Umbilical cord (tissue), 2 donors: ENCODE measurements around the gene ARVCF. TPM values are rescaled to one million over a fixed set of nuclear protein-coding genes. Genes with fewer than 3 reads are reported as not detected.
A peak's percentile ranks its signal among the peaks of the same experiment; 100 is the strongest.

Experiments used
- DNase-seq: peaks from one replicate; pipeline ENCODE4 v3.0.0-alpha.2; 2015; ENCODE audit warnings: low spot score
- total RNA-seq: library from RNA; depleted of rRNA; stranded (reverse); fragments of >200 nt; gene quantifications from one replicate; pipeline ENCODE4 v1.2.3, GENCODE V29; 2014; ENCODE audit warnings: low replicate concordance; ENCODE audit not compliant: insufficient read depth

The ARVCF gene, protein sequence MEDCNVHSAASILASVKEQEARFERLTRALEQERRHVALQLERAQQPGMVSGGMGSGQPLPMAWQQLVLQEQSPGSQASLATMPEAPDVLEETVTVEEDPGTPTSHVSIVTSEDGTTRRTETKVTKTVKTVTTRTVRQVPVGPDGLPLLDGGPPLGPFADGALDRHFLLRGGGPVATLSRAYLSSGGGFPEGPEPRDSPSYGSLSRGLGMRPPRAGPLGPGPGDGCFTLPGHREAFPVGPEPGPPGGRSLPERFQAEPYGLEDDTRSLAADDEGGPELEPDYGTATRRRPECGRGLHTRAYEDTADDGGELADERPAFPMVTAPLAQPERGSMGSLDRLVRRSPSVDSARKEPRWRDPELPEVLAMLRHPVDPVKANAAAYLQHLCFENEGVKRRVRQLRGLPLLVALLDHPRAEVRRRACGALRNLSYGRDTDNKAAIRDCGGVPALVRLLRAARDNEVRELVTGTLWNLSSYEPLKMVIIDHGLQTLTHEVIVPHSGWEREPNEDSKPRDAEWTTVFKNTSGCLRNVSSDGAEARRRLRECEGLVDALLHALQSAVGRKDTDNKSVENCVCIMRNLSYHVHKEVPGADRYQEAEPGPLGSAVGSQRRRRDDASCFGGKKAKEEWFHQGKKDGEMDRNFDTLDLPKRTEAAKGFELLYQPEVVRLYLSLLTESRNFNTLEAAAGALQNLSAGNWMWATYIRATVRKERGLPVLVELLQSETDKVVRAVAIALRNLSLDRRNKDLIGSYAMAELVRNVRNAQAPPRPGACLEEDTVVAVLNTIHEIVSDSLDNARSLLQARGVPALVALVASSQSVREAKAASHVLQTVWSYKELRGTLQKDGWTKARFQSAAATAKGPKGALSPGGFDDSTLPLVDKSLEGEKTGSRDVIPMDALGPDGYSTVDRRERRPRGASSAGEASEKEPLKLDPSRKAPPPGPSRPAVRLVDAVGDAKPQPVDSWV
- 35.4 TPM for total RNA-seq

DNA sequence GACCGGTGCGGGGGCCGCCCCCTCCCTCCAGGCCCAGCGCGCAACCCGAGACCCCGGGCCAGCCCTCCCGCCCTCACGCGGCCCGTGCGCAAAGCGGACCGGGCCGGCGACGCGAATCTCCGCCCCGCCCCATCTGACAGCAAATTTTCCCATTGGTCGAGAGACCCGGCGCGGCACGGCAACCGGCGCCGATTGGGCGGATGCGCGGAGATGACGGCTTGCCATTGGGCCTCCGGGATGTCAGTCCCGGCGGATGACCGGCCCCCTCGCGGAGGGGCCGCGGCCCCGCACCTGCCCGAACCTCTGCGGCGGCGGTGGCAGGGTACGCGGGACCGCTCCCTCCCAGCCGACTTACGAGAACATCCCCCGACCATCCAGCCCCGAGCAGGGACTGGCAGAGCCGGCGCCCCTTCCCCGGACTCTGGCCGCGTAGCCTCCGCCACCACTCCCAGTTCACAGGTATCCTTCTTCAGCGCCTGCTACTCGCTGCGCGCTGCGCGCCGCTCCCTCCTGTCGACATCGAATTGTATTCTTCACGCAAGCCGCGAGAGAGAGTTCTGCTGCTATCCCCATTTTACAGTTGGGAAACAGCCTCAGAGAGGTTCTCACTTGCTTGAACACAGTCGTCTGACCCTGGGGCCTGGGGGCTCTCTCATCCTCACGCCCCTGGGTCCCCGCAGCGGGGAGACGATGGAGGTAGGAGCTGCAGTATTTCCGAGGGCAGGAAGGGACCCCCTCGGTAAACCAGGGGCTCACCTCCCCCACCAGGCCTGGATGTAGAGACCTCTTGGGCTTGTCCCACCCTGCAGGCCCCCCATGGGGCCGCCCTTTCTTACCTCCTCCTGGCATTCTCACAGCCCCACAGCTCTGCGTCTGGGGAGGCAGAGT, at the start of gene ARVCF:
ARVCF (minus strand) TSS at position 90 of the 888 bp plus-strand sequence. CDS start 26,029 bp downstream, outside the sequence.
- peak; percentile 85 for DNase-seq

DNA sequence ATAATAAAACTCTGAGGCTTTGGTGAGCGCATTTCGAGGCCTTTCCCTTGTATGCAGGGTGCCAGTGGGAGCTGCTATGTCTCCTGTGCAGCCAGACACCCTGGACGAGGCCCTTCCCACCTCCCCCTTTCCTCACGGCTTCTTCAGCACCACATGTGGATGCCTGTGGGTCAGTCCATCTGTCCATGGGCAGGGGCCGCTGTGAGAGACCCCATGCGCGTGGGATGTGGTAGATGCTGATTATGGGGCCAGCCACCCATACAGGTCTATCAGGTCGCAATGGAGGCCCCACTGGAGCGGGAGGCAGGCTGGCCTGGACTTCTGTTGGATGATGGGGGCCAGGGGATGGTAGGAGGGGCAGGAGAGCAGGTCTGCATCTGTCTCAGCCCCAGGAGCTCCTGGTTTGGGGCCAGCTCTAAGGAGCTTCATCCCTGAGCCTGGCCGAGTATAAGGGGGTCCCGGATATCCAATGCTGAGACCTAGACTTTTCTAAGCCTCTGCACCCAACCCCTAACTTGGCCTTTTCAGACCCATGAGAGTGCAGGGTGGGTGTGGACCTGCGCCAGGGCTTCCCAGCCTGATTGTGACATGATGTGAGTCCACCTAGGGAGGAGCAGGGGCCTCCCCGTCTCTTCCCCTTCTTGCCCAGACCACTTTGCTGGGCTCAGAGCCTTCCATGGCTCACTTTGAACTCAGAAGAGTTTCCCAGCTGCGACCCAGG, 49.4 kb upstream of the ARVCF start:
- no peak for DNase-seq

DNA sequence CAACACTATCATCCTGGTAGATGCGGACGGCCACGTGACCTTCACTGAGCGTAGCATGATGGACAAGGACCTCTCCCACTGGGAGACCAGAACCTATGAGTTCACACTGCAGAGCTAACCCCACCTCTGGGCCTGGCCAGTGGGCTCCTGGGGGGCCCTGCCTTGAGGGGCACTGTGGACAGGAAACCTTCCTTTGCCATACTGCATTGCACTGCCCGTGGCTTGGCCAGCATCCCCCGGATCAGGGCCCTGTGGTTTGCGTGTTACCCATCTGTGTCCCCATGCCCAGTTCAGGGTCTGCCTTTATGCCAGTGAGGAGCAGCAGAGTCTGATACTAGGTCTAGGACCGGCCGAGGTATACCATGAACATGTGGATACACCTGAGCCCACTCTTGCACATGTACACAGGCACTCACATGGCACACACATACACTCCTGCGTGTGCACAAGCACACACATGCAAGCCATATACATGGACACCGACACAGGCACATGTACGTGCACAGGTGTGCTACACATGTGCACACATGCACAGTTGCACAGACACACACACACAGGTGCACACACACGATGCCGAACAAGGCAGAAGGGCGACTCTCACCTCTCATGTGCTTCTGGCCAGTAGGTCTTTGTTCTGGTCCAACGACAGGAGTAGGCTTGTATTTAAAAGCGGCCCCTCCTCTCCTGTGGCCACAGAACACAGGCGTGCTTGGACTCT, 48.1 kb upstream of the ARVCF start:
- DNase-seq = no peak

DNA sequence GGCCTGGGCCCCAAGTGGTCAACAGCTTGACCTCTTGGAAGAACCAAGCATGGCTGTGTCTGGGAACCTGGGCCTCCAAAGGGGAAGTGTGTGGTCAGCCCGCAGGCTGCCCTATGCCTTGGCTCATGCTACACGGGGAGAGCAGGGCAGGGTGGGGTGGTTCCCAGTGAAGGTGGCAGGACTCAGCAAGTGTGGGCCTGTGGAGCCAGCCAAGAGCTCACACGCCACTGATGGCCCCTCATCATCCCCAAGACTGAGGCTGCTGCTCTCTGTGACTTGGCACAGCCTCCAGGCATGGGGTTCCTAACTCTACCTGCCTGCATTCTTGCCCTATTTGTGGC, 47.5 kb upstream of the ARVCF start:
- no peak for DNase-seq

DNA sequence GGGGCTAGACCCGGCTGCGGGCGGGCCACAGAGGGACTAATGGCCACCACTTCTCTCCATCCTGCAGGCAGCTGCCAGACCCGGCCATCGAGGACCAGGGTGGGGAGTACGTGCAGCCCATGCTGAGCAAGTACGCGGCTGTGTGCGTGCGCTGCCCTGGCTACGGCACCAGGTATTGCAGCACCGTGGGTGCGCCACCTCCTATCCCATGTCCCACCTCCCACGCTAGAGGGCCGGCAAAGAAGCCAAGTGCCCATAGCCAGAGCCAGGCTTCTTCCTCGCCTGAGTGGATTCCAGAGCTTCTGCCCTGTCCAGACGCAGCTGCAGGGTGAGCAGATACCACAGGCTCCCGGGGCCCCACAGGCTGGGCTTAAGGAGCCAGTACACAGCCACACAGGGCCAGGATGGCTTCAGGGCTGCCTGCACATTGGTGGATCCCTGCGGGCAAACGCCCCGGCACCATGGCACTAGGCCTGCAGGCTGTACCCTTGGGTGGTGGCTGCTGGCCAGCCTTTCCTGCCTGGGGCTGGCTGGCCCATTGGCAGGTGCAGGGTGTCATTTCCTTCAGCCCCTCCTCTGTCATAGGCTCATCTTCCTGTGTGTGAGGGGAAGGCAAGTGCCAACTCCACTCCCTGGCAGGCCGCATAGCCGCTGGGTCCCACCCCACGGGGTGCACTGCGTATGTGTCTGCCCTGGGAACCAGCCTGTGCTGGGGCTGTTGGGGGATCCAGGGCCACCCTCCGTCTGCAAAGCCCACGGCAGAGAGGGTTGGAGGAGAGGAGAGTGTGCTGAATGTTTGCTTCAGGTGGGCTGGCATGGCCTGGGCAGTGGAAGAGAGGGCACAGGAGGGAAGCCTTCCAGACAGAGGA, 46.9 kb upstream of the ARVCF start:
- DNase-seq = no peak

DNA sequence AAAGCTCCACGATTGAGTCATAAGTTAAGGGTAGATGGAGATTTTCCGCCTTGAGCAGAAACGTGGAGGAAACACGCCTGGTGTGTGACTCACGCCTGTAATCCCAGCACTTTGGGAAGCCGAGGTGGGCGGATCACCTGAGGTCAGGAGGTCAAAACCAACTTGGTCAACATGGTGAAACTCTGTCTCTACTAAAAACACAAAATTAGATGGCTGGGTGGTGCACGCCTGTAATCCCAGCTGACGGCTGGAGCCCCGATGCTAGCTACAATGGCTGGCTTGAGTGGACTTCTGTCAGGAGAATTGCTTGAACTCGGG, 46.1 kb upstream of the ARVCF start:
- DNase-seq = no peak

DNA sequence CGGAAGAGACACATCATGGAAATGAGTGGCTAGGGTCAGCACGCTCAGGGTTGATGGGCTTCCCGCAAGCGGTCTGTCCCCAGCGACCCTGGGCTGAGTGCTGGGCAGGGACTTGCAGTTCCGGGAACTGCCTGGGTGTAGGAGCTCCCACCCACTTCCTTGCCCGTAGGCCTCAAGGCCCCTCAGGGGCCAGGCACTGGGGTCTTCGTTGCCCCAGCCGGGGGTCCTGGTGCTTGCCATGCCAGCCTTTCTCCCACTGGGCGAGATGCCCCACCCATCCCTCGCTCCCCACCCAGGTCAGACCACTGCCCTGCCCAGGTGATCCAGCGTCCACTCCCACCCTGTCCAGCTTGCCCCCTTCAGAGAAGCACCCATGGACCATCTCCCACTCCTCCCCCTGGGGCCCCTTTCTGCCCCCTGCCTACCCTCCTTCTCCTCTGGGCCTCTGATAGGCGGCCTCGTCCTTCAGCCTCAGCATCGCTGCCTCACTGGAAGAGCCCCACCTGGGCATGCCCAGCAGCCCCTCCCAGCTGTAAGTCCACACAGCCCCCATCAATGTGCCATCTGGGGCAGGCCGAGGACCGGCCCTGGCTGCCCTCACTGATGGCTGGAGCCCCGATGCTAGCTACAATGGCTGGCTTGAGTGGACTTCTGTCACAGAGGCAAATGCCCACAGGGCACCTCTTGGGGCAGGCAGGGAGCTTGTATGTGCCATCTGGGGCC, 45.6 kb upstream of the ARVCF start:
- DNase-seq = no peak

DNA sequence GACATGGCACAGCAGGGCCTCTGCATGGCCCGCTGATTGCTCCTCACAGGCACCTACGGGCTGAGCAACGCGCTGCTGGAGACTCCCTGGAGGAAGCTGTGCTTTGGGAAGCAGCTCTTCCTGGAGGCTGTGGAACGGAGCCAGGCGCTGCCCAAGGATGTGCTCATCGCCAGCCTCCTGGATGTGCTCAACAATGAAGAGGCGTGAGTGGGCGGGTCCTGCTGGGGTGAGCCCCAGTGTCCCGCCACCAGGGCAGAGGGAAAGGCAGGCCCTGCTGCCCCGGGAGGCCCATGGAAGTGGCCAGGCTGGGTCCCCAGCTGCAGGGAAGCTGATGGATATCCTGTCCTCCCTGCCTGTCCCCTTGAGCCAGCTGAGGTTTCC, 44.8 kb upstream of the ARVCF start:
- no peak for DNase-seq

DNA sequence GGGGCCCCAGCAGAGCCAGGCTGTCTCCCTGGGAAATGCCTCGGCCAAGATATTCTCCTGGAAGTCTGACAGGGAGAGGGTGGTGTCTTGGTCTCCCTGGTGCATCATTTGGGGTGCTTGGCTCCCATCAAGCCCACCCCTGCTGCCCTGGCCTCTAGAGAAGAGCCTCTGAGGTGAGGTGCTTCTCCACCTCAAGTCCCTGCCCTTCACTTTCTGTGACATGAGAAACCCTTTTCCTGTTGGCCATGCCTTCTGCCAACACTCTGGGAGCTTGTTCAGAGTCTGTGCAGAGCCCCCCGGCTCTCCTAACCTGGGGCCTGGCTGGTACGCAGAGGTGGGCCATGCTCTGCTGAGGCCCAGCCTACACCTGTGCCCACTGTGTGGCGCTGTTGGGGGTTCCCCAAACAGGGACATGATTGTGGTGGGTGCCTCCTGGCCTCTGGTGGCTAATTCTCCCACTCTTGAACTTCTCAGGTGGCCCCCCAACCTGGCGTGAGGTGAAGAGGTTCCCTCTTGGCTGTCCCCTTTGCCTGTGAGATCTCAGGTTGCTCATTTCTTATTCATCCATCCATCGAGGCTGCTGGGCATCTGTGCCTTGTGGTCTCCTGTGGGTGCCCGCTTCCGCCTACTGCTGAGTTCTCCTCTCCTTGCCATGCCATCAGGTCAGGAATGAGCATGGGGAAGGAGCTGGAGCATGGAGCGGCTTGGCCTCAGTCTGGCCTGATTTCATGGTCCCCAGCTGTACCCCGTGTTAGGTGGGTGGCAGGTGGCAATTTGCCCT, 44.3 kb upstream of the ARVCF start:
- no peak for DNase-seq

DNA sequence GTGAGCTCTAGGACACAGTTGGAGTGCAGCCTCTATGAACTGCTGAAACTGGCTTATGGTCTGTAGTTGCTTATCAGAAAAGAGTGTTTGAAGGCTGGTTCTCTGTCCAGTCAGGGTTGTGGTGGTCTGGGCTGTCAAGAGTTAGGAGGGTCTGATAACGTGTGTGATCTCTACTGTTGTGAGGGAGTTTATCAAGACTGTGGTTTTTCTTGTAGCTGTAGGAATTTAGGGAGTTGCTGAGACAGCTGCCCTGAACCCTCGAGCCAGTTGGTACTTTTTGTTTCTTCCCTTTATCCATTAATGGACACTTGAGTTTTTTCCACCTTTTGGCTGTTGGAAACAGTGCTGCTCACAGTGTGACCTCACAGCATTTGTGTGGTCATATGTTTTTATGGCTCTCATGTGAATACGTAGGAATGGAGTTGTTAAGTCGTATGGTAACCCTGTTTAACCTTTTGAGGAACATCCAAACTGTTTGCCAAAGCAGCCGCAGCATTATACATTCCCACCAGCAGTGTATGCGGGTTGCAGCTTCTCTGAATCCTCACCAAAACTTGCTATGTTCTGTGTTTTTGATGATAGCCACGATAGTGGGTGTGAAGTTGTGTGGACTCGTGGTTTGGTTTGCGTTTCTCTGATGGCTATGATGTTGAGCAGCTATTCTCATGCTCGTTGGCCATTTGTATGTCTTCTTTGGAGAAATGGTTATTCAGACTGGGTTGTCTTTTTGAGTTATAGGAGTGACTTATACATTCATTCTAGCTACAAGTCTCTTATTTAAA, 42.6 kb upstream of the ARVCF start:
- no peak for DNase-seq

DNA sequence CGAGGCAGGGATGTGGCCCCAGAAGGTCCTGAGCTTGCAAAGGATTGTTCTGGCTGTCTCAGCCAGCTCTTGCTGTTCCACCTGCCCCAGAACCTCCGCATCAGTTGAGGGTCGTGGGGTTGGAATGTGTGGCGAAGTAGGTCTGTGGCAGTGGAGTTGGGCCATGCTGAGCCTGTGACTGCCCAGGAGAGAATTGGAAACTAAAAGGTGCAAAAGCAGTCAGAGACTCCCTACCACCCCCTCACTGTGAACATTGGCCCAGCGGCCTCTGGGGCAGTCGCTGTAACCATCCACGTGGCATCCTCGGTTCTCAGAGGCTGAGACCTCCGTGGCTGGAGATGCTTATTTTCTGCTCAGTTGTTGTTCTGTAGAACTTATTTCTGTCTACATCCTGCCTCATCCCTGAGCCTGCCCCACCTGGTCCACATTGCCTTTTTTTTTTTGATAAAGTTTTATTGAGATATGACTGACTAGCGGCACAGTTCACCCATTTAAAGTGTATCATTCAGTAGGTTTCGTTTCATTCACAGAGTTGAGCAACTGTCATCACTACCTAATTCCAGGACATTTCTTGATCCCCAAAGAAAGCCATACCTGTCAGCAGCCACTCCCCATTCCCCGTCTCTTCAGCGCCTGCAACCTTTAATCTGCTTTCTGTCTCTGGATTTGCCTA, 41.1 kb upstream of the ARVCF start:
- DNase-seq = no peak

DNA sequence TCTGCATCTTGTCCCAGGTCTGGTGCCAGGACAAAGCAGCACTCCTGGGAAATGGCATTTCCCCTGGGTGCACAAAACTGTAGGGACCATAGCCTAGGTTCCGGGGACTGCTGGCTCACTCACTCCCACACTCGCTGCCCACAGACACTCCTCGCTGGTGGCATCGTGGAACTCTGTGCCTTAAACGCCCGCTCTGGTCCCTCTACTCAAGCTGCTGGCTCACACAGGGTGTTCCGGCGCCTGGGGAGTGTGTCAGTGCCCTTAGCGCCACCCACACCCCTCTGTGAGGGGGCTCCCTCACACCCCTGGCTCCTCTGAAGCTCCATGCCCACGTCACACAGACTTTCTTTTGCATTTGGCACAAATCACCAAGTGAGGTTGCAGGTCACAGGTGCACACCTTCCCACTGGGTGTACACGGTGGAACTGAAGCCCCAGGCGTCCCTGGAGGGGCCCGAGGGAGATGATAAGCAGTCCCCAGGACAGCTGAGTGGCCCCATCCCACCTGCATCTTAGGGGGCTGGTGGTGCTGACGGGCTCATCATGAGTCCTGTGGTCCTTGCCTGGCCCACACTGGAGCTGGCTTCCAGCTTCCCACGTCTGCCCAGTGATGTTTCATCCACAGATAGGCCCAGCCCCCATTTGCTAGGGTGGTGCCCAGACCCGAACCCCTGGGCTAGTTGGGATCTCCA, 40.2 kb upstream of the ARVCF start:
- no peak for DNase-seq

DNA sequence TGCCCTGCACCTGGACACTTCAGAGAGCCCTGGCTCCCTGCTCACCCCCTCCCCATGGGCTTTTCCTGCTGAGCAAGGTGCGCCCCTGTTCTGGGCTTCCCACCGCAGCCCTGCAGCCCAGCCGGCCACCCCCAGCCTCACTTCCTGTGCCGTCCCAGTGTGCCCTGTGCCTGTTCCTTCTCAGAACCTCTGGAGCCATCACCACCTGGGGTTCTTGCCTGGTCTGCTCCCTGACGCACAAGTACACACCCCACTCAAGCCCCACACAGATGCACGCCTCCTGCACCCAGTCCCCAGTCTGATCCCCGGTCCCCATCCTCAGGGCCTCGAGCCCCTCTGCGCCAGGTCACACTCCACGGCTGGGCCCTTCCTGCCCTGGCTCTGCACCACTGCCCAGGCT, 39.5 kb upstream of the ARVCF start:
- no peak for DNase-seq

DNA sequence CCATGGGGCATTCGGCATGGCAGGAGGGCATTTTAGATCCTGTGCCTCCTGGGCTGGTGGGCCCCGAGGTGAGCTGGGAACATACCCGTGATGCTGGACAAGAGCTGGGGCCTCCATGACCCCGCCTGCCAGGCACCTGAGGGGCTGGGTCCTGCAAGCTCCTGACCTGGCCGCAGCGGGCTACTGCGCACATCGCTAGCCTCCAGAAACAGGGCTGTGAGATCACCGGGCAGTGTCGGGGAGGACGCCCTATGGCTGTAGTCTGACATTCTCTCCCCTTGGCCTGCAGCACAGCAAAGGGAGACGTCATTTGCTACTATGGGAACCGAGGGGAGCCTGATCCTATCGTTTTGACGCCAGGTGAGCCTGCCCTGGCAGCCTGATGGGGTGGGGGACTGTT, 39.0 kb upstream of the ARVCF start:
- DNase-seq = no peak

DNA sequence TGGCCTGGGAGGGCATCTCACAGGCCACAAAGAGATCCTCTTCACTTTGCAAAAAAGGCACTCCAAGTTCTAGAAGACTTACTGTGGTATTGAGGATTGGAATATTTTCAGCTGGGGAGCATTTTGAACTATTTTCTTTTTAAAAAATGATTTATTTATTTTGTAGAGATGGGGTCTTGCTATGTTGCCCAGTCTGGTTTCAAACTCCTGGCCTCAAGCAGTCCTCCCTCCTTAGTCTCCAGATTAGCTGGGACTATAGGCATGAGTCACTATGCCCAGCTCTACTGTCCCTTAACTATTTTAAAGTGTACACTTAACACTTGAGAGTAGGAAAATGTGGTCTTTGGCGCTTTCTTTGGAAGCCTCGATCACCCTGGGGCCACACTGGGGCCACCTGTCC, 38.5 kb upstream of the ARVCF start:
- DNase-seq = no peak

DNA sequence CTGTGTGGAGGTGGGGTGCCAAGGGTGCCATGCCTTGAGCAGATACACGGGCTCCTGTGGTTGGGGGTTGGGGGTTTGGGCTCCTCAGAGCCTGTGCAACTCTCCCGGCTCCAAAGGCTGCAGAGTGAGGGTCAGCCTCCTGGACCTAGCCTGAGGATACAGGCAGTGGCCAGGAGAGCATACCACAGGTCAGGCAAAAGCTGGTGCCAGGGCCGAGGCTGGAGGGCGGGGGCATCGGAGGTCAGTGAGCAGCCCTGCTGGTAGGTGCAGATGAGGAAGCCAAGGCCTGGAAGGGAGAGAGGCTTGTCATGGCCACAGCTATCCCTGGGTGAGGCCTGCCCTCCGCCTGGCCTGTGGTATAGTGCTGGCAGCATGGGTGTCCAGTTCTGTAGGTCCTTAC, 37.9 kb upstream of the ARVCF start:
- no peak for DNase-seq
